Upper lobe of left lung (tissue), 4 donors: ENCODE measurements around the gene SGSM2.

ENCODE experiments used
- EP300 ChIP-seq, 4 donors: sonication (generic); formaldehyde crosslinking; IDR thresholded peaks; one replicate each; pipeline ENCODE4 v1.5.1; 2017; ENCODE audit warnings: antibody characterized with exemption in 4 of 4, control low read depth in 2 of 4
- POLR2A ChIP-seq, 4 donors: fragments of 450-650 bp; IDR thresholded peaks; one replicate each; pipeline ENCODE4 v1.5.1; 2016 to 2017; ENCODE audit warnings: antibody characterized with exemption in 4 of 4, mild to moderate bottlenecking in 2 of 4
- POLR2AphosphoS5 ChIP-seq, 2 donors: sonication (generic); formaldehyde crosslinking; IDR thresholded peaks; one replicate each; pipeline ENCODE4 v1.5.1; 2017; ENCODE audit warnings: antibody characterized with exemption in 2 of 2
- TF ChIP-seq, protein P1 (sequence below), 6 experiments: fragments of 450-650 bp in 4 of 6; fragments of 200-600 bp in 2 of 6; sonication (generic) in 2 of 6; IDR thresholded peaks; one replicate each; pipeline ENCODE4 v1.5.1; 2016 to 2019; ENCODE audit warnings: antibody characterized with exemption in 6 of 6

GRCh38 chr17:2406903-2407790, 69.8 kb downstream of the SGSM2 start:
- TF ChIP-seq, protein P1, sequence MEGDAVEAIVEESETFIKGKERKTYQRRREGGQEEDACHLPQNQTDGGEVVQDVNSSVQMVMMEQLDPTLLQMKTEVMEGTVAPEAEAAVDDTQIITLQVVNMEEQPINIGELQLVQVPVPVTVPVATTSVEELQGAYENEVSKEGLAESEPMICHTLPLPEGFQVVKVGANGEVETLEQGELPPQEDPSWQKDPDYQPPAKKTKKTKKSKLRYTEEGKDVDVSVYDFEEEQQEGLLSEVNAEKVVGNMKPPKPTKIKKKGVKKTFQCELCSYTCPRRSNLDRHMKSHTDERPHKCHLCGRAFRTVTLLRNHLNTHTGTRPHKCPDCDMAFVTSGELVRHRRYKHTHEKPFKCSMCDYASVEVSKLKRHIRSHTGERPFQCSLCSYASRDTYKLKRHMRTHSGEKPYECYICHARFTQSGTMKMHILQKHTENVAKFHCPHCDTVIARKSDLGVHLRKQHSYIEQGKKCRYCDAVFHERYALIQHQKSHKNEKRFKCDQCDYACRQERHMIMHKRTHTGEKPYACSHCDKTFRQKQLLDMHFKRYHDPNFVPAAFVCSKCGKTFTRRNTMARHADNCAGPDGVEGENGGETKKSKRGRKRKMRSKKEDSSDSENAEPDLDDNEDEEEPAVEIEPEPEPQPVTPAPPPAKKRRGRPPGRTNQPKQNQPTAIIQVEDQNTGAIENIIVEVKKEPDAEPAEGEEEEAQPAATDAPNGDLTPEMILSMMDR (IDR thresholded peaks at IDR 0.05): no peak
- no peak for TF ChIP-seq POLR2A (IDR thresholded peaks at IDR 0.05)
- TF ChIP-seq POLR2AphosphoS5 (IDR thresholded peaks at IDR 0.05): no peak
- no peak for TF ChIP-seq EP300 (IDR thresholded peaks at IDR 0.05)
